GM18858 (cell line): ENCODE measurements around the gene CCL4.
A peak's percentile ranks its signal among the peaks of the same experiment; 100 is the strongest.
"Not testable (repeated sequence)": the region's sequence is repeated elsewhere in the genome, so short reads cannot be mapped to it uniquely, and the experiment has no call there.

ENCODE experiments used
- ATAC-seq: cut with Tn5 transposase; IDR thresholded peaks from one replicate; pipeline ENCODE4 v1.9.1; 2021; ENCODE audit not compliant: unreplicated experiment

Gene CCL4

GRCh38 chr17:36087897-36088572 is 15.6 kb upstream of the CCL4 start:
- ATAC-seq = not testable (repeated sequence)

- no peak for ATAC-seq
These were observed 14.8 kb upstream of the CCL4 start for GRCh38 chr17:36088670-36089338.

- no peak for ATAC-seq
These were observed 14.2 kb upstream of the CCL4 start for GRCh38 chr17:36089339-36089865.

- ATAC-seq = peak; percentile 52
These were observed 13.5 kb upstream of the CCL4 start, which contains the start of gene CCL3 for GRCh38 chr17:36089888-36090836. CCL3 (minus strand) TSS chr17:36090143; CDS start chr17:36090058, 85 bp downstream.

GRCh38 chr17:36092230-36092629 is 11.4 kb upstream of the CCL4 start:
- ATAC-seq = no peak

- ATAC-seq = not testable (repeated sequence)
These were observed 10.9 kb upstream of the CCL4 start for GRCh38 chr17:36092715-36093114.

- ATAC-seq = no peak
These were observed 9.4 kb upstream of the CCL4 start for GRCh38 chr17:36094232-36094631.

GRCh38 chr17:36094746-36095145 is 8.9 kb upstream of the CCL4 start:
- ATAC-seq = no peak

- ATAC-seq = no peak
These were observed 7.6 kb upstream of the CCL4 start for GRCh38 chr17:36095992-36096391.

- ATAC-seq = not testable (repeated sequence)
These were observed 4.6 kb upstream of the CCL4 start for GRCh38 chr17:36099004-36099403.

- ATAC-seq = not testable (repeated sequence)
These were observed 619 bp downstream of the CCL4 start for GRCh38 chr17:36104246-36104645.

GRCh38 chr17:36104701-36105181 is 1.1 kb downstream of the CCL4 start:
- ATAC-seq = no peak

- ATAC-seq = no peak
These were observed 2.3 kb downstream of the CCL4 start for GRCh38 chr17:36105781-36106492.

GRCh38 chr17:36106493-36106835 is 2.8 kb downstream of the CCL4 start:
- no peak for ATAC-seq

GRCh38 chr17:36107660-36108059 is 4.0 kb downstream of the CCL4 start:
- no peak for ATAC-seq

- not testable (repeated sequence) for ATAC-seq
These were observed 4.6 kb downstream of the CCL4 start for GRCh38 chr17:36108265-36108664.

GRCh38 chr17:36111068-36111490 is 7.5 kb downstream of the CCL4 start:
- no peak for ATAC-seq

- ATAC-seq = no peak
These were observed 8.9 kb downstream of the CCL4 start for GRCh38 chr17:36112572-36112971.

GRCh38 chr17:36113131-36113530 is 9.5 kb downstream of the CCL4 start:
- not testable (repeated sequence) for ATAC-seq

- not testable (repeated sequence) for ATAC-seq
These were observed 11.5 kb downstream of the CCL4 start for GRCh38 chr17:36114971-36115648.
